Right renal pelvis (tissue), 4 donors: ENCODE results near the gene PLA2G10. TPM values are rescaled to one million over a fixed set of nuclear protein-coding genes. Genes with fewer than 3 reads are reported as not detected.

Experiments used
- polyA plus RNA-seq, 4 donors: library from polyadenylated mRNA; unstranded; fragments of 120-200 nt; gene quantifications; one replicate each; pipeline ENCODE4 v1.2.1, GENCODE V29; 2013; ENCODE audit not compliant: insufficient read length in 4 of 4

The PLA2G10 gene
- polyA plus RNA-seq, 4 donors: 0.20 to 0.34 (median 0.26) TPM

Other genes with a start within 250 kb of the PLA2G10 start
- gene PARN, start 64.0 kb downstream of the PLA2G10 start, polyA plus RNA-seq: 10 to 100 TPM; 32.4 to 44.7 (median 40.1) TPM
- gene BFAR, start 61.4 kb downstream of the PLA2G10 start, polyA plus RNA-seq: 10 to 100 TPM; 69.1 to 72.8 (median 72.3) TPM
- 10 to 100 TPM in 3 of 4 donors, 1 to 10 TPM in 1; 6.9 to 13.4 (median 10.7) TPM for gene NPIPA3, start 9.1 kb upstream of the PLA2G10 start, polyA plus RNA-seq
- 1 to 10 TPM in 1 of 4 donors, under 1 TPM in 1, not detected in 2; 0.97 to 4.8 TPM for gene NPIPA2, start 48.2 kb upstream of the PLA2G10 start, polyA plus RNA-seq
- 10 to 100 TPM; 73.3 to 92.2 (median 84.3) TPM for gene NOMO1, start 139.4 kb upstream of the PLA2G10 start, polyA plus RNA-seq
- gene NPIPA1, start 243.1 kb upstream of the PLA2G10 start, polyA plus RNA-seq: 100 to 1,000 TPM in 3 of 4 donors, 10 to 100 TPM in 1; 94.8 to 142 (median 119) TPM